A673 (cell line): ENCODE measurements around the gene DGKZ.

ENCODE experiments used
- CTCF ChIP-seq: fragments of 300-800, 200-600 bp; sonication (generic); conservative IDR thresholded peaks from 2 replicates; pipeline ENCODE4 v1.5.1; 2017; ENCODE audit warnings: low read depth, mild to moderate bottlenecking, antibody characterized with exemption, low read length, moderate library complexity, mixed read lengths
- EZH2 ChIP-seq: fragments of 200-600 bp; sonication (generic); IDR thresholded peaks from 2 replicates; pipeline ENCODE4 v1.6.1; 2017; ENCODE audit warnings: borderline replicate concordance, low read depth, mild to moderate bottlenecking, mixed read lengths, antibody characterized with exemption, low read length; ENCODE audit not compliant: poor library complexity, severe bottlenecking

GRCh38 chr11:46298699-46299433, 48.4 kb upstream of the DGKZ start:
- TF ChIP-seq CTCF (no peak), EZH2 (no peak)
